Suprapubic skin (tissue), 4 donors: Measurements from ENCODE around the gene UNC45A. TPM values are rescaled to one million over a fixed set of nuclear protein-coding genes. Genes with fewer than 3 reads are reported as not detected.

Experiments
- DNase-seq, 2 donors: peaks; one replicate each; pipeline ENCODE4 v3.0.0-alpha.2; 2019; ENCODE audit warnings: low spot score in 2 of 2
- H3K27ac ChIP-seq: fragments of 200-600 bp; sonication (generic); one replicate; pipeline ENCODE4 v1.5.1; 2019
- H3K27me3 ChIP-seq: fragments of 200-600 bp; sonication (generic); one replicate; pipeline ENCODE4 v1.5.1; 2019
- H3K36me3 ChIP-seq: fragments of 200-600 bp; sonication (generic); one replicate; pipeline ENCODE4 v1.5.1; 2019
- H3K4me1 ChIP-seq: fragments of 200-600 bp; sonication (generic); one replicate; pipeline ENCODE4 v1.5.1; 2019
- H3K4me3 ChIP-seq: fragments of 200-600 bp; sonication (generic); one replicate; pipeline ENCODE4 v1.5.1; 2019; ENCODE audit warnings: mild to moderate bottlenecking
- H3K9me3 ChIP-seq: fragments of 200-600 bp; sonication (generic); one replicate; pipeline ENCODE4 v1.5.1; 2019
- CTCF ChIP-seq, 2 donors: fragments of 200-600 bp in 1 of 2; fragments of 450-650 bp in 1 of 2; sonication (generic) in 1 of 2; IDR thresholded peaks; one replicate each; pipeline ENCODE4 v1.5.1; 2016 to 2019; ENCODE audit warnings: antibody characterized with exemption in 2 of 2, mild to moderate bottlenecking in 1 of 2, moderate library complexity in 1 of 2
- EP300 ChIP-seq: sonication (generic); formaldehyde crosslinking; IDR thresholded peaks from one replicate; pipeline ENCODE4 v1.6.1; 2017; ENCODE audit warnings: antibody characterized with exemption
- POLR2A ChIP-seq, 2 donors: fragments of 450-650 bp; IDR thresholded peaks; one replicate each; pipeline ENCODE4 v1.6.1; 2017; ENCODE audit warnings: antibody characterized with exemption in 2 of 2, mild to moderate bottlenecking in 2 of 2, moderate library complexity in 2 of 2
- POLR2AphosphoS5 ChIP-seq, 3 donors: sonication (generic); formaldehyde crosslinking; IDR thresholded peaks; one replicate each; pipeline ENCODE4 v1.6.1; 2017; ENCODE audit warnings: antibody characterized with exemption in 3 of 3
- WGBS: methylation state at CpG from one replicate; pipeline ENCODE4 v1.1.5; 2018; 5-methylcytosine and 5-hydroxymethylcytosine counted together
- total RNA-seq, 4 donors: library from RNA; depleted of rRNA; stranded (reverse); fragments of >200 nt; gene quantifications; one replicate each; pipeline ENCODE4 v1.1.0, GENCODE V29; 2016

Gene UNC45A
- total RNA-seq, 4 donors from 2014 or later: 52.4 to 94.5 (median 67.8) TPM

- WGBS: under 1% methylated on average over 28 of the region's 81 CpGs
- peaks cover 29% of the 10 kb centered on the region for H3K36me3 ChIP-seq
- H3K27ac ChIP-seq: peak within 1 kb of the TSS; percentile 92
- H3K4me1 ChIP-seq: peaks cover 18% of the 10 kb centered on the region
- peak within 1 kb of the TSS; percentile 67 for H3K4me3 ChIP-seq
- H3K27me3 ChIP-seq: no peaks in the 10 kb centered on the region
- TF ChIP-seq POLR2A (IDR thresholded peaks at IDR 0.05) (no peak), EP300 (no peak), POLR2AphosphoS5 (IDR thresholded peaks at IDR 0.05) (peak in 1 of 3 donors; percentile 4), CTCF (IDR thresholded peaks at IDR 0.05) (no peak)
- no peaks in the 10 kb centered on the region for H3K9me3 ChIP-seq
- DNase-seq: peak in 1 of 2 donors; percentile 87
These were observed 32.0 kb upstream of the UNC45A start, which contains the start of gene MAN2A2 for GRCh38 chr15:90902840-90903732. MAN2A2 (plus strand) TSS chr15:90903302; CDS start chr15:90904208, 906 bp downstream.

DNA sequence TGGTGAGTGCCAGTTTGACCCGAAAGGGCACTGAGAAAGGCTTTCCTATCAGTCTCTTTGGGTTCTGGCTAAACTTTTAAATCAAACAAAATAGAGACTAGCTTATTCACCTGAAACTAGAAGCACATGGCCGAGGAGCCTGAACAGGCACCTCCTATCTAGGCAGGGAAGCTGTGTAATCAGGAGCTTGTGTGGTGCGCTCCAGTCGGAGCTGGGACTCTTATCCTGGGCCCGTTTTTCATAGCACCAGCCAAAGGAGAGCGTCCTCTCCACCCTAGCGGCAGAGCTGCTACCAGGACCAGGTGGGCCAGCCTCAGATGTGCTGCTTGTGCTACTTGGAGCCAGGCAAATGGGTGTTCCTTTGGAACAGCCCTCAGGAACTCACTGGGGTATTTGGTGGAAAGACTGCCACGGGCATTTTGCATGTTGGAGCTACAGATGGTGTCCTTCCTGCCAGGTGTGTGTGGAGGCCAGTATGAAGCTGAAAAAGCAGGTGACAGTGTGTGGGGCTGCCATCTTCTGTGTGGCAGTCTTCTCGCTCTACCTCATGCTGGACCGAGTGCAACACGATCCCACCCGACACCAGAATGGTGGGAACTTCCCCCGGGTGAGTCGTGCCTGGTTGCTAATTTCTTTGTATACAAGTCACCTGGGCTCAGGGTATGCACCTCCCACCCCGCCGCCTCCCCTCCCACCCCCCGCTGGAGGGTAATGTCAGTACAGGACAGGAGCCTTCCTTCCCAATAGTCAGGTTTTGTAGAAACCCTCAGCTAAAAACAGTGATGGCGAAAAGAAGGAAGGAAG, 31.1 kb upstream of the UNC45A start:
- peaks cover 36% of the 10 kb centered on the region for H3K36me3 ChIP-seq
- no peaks in the 10 kb centered on the region for H3K27me3 ChIP-seq
- peak overlapping the region; percentile 67 for H3K4me3 ChIP-seq
- DNase-seq: no peak
- H3K9me3 ChIP-seq: no peaks in the 10 kb centered on the region
- TF ChIP-seq POLR2A (IDR thresholded peaks at IDR 0.05): no peak
- no peak for TF ChIP-seq CTCF (IDR thresholded peaks at IDR 0.05)
- no peak for TF ChIP-seq EP300
- TF ChIP-seq POLR2AphosphoS5 (IDR thresholded peaks at IDR 0.05): no peak
- peaks cover 18% of the 10 kb centered on the region for H3K4me1 ChIP-seq
- WGBS: 58% methylated on average over 15 of the region's 18 CpGs
- H3K27ac ChIP-seq: peak overlapping the region; percentile 92

- no peak for DNase-seq
- peaks cover 44% of the 10 kb centered on the region for H3K36me3 ChIP-seq
- no peak overlapping the region for H3K27ac ChIP-seq
- TF ChIP-seq CTCF (IDR thresholded peaks at IDR 0.05) (no peak), EP300 (no peak), POLR2A (IDR thresholded peaks at IDR 0.05) (no peak), POLR2AphosphoS5 (IDR thresholded peaks at IDR 0.05) (no peak)
- H3K27me3 ChIP-seq: no peaks in the 10 kb centered on the region
- WGBS: 98% methylated on average over 9 of the region's 9 CpGs
- no peaks in the 10 kb centered on the region for H3K9me3 ChIP-seq
- H3K4me1 ChIP-seq: peaks cover 18% of the 10 kb centered on the region
- no peak overlapping the region for H3K4me3 ChIP-seq
These were observed 30.3 kb upstream of the UNC45A start for GRCh38 chr15:90904746-90905145.

DNA sequence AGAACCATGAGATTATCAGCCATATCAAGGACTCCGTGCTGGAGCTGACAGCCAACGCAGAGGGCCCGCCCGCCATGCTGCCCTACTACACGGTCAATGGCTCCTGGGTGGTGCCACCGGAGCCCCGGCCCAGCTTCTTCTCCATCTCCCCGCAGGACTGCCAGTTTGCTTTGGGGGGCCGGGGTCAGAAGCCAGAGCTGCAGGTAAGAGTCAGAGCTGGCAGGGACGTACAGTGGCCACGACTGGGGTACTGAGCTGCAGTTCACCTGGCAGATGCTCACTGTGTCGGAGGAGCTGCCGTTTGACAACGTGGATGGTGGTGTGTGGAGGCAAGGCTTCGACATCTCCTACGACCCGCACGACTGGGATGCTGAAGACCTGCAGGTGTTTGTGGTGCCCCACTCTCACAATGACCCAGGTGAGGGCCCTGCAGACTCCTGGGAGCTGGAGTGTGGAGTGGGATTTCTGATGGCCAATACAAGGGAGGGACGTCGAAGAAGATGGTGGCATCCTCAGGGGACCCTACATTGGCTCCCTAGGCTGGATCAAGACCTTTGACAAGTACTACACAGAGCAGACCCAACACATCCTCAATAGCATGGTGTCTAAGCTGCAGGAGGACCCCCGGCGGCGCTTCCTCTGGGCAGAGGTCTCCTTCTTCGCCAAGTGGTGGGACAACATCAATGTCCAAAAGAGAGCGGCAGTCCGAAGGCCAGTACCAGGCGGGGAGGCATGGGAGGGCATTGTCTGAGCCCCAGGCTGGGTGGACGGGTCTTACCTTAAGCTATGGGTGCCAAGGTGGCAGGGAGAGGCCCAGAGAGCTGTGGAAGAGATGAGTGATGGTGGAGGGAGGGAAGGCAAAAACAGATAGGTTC, 29.5 kb upstream of the UNC45A start:
- Histone ChIP-seq H3K4me1 (peaks cover 18% of the 10 kb centered on the region), H3K36me3 (peaks cover 52% of the 10 kb centered on the region), H3K4me3 (no peak overlapping the region), H3K9me3 (no peaks in the 10 kb centered on the region), H3K27me3 (no peaks in the 10 kb centered on the region), H3K27ac (no peak overlapping the region)
- 95% methylated on average over 22 of the region's 28 CpGs for WGBS
- TF ChIP-seq CTCF (IDR thresholded peaks at IDR 0.05) (no peak), EP300 (no peak)
- DNase-seq: no peak
